Large intestine (tissue), 3 donors: ENCODE data around the gene AGBL4. TPM values are rescaled to one million over a fixed set of nuclear protein-coding genes. Genes with fewer than 3 reads are reported as not detected.

Source experiments
- DNase-seq, 2 donors: peaks; one replicate each; pipeline versions ENCODE4 v3.0.0 to v3.0.0-alpha.2; 2013
- H3K27ac ChIP-seq: one replicate; pipeline ENCODE4 v1.5.1; 2013; ENCODE audit warnings: low read length
- H3K27me3 ChIP-seq: 2 replicates; pipeline ENCODE4 v1.6.1; 2013; ENCODE audit warnings: low read length; ENCODE audit not compliant: control insufficient read depth, insufficient read depth
- H3K36me3 ChIP-seq: 2 replicates; pipeline ENCODE4 v1.6.1; 2013; ENCODE audit warnings: low read length; ENCODE audit not compliant: control insufficient read depth, insufficient read depth
- H3K4me1 ChIP-seq: one replicate; pipeline ENCODE4 v1.6.1; 2013; ENCODE audit warnings: low read length; ENCODE audit not compliant: control insufficient read depth, insufficient read depth
- H3K4me3 ChIP-seq: one replicate; pipeline ENCODE4 v1.5.1; 2013; ENCODE audit warnings: low read length
- H3K9me3 ChIP-seq: one replicate; pipeline ENCODE4 v1.6.1; 2013; ENCODE audit warnings: mild to moderate bottlenecking, low read depth, low read length, moderate library complexity; ENCODE audit not compliant: control insufficient read depth
- WGBS: methylation state at CpG from one replicate; pipeline ENCODE4 v1.1.5; 2013; ENCODE audit warnings: low lambda C conversion rate; ENCODE audit not compliant: insufficient coverage; 5-methylcytosine and 5-hydroxymethylcytosine counted together
- polyA plus RNA-seq: library from polyadenylated mRNA; unstranded; fragments of 120-200 nt; gene quantifications from one replicate; pipeline ENCODE4 v1.2.1, GENCODE V29; 2013

AGBL4 gene
- polyA plus RNA-seq, 1 donor, result 0.28 TPM

- H3K9me3 ChIP-seq, result no peaks in the 10 kb centered on the region
- no peaks in the 10 kb centered on the region for H3K4me1 ChIP-seq
- no peak overlapping the region for H3K4me3 ChIP-seq
- H3K27me3 ChIP-seq, result no peaks in the 10 kb centered on the region
- DNase-seq, result no peak
- 73% methylated on average over 2 of the region's 2 CpGs for WGBS
- no peaks in the 10 kb centered on the region for H3K36me3 ChIP-seq
- no peak overlapping the region for H3K27ac ChIP-seq
Observed at GRCh38 chr1:49163031-49163430, 860.7 kb downstream of the AGBL4 start.

- Histone ChIP-seq H3K27me3 (no peaks in the 10 kb centered on the region), H3K4me3 (no peak overlapping the region), H3K9me3 (no peaks in the 10 kb centered on the region), H3K36me3 (no peaks in the 10 kb centered on the region), H3K27ac (no peak overlapping the region), H3K4me1 (no peaks in the 10 kb centered on the region)
- no peak for DNase-seq
- no CpG with 5 or more reads among the region's 6 CpGs for WGBS
Observed at GRCh38 chr1:49160677-49161076, 863.1 kb downstream of the AGBL4 start.

GRCh38 chr1:49136738-49137251, 887.0 kb downstream of the AGBL4 start:
- Histone ChIP-seq H3K36me3 (no peaks in the 10 kb centered on the region), H3K27me3 (no peaks in the 10 kb centered on the region), H3K27ac (no peak overlapping the region), H3K9me3 (no peaks in the 10 kb centered on the region), H3K4me3 (no peak overlapping the region), H3K4me1 (no peaks in the 10 kb centered on the region)
- 80% methylated on average over 1 of the region's 1 CpG for WGBS
- no peak for DNase-seq

DNA sequence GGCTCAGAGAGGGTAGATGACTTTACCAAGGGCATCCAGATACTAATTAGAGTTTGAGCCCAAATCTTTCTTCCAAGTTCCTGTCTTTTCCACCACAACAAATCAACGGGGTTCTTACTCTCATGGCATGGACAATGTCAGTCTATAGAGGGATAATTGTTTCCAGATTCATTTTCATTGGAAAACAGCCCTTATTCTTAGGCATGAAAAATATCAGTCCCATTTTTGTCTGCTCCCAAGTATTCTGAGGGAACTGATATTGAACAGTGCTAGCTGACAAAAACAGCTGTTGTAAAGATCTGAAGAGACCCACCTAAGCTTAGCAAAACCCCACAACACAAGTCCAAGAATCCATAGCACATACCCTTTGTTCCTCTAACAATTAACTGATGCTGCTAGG, 898.0 kb downstream of the AGBL4 start:
- WGBS, result no CpG with 5 or more reads among the region's 1 CpG
- H3K9me3 ChIP-seq, result no peaks in the 10 kb centered on the region
- no peak for DNase-seq
- H3K27ac ChIP-seq, result no peak overlapping the region
- H3K4me3 ChIP-seq, result no peak overlapping the region
- H3K27me3 ChIP-seq, result no peaks in the 10 kb centered on the region
- H3K4me1 ChIP-seq, result no peaks in the 10 kb centered on the region
- no peaks in the 10 kb centered on the region for H3K36me3 ChIP-seq

- WGBS, result no CpG with 5 or more reads among the region's 1 CpG
- no peaks in the 10 kb centered on the region for H3K27me3 ChIP-seq
Observed at GRCh38 chr1:49111931-49112330, 911.8 kb downstream of the AGBL4 start.

GRCh38 chr1:49106445-49106844, 917.3 kb downstream of the AGBL4 start:
- Histone ChIP-seq H3K27ac (no peak overlapping the region), H3K27me3 (no peaks in the 10 kb centered on the region), H3K4me3 (no peak overlapping the region), H3K36me3 (no peaks in the 10 kb centered on the region), H3K4me1 (no peaks in the 10 kb centered on the region), H3K9me3 (no peaks in the 10 kb centered on the region)
- no peak for DNase-seq

More at GRCh38 chr1:49111931-49112330, 911.8 kb downstream of the AGBL4 start:
- no peak overlapping the region for H3K27ac ChIP-seq
- H3K4me1 ChIP-seq, result no peaks in the 10 kb centered on the region
- no peaks in the 10 kb centered on the region for H3K36me3 ChIP-seq
- DNase-seq, result no peak
- H3K4me3 ChIP-seq, result no peak overlapping the region
- no peaks in the 10 kb centered on the region for H3K9me3 ChIP-seq

DNA sequence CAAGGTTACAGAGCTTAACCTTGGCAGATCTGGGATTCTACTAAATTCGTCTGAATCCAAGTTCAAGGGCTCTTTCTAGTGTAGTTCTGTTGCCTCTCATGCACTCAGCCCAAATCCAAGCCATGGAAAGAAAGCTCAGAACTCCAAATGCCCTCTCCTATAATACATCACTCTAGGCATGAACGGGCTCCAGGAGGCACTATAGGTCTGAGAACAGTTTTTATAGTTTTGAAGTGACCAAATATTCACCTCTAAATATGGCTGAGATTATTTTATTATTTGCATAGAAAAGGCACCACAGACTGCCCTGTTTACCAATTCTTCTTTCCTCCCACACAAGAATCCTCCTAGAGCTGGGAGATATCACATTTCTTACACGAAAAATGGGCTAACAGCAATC, 919.2 kb downstream of the AGBL4 start:
- Histone ChIP-seq H3K36me3 (no peaks in the 10 kb centered on the region), H3K27me3 (no peaks in the 10 kb centered on the region), H3K27ac (no peak overlapping the region), H3K9me3 (no peaks in the 10 kb centered on the region), H3K4me3 (no peak overlapping the region), H3K4me1 (no peaks in the 10 kb centered on the region)
- no CpG with 5 or more reads among the region's 3 CpGs for WGBS
- no peak for DNase-seq

- no peaks in the 10 kb centered on the region for H3K4me1 ChIP-seq
Observed at GRCh38 chr1:49102752-49103151, 921.0 kb downstream of the AGBL4 start.

DNA sequence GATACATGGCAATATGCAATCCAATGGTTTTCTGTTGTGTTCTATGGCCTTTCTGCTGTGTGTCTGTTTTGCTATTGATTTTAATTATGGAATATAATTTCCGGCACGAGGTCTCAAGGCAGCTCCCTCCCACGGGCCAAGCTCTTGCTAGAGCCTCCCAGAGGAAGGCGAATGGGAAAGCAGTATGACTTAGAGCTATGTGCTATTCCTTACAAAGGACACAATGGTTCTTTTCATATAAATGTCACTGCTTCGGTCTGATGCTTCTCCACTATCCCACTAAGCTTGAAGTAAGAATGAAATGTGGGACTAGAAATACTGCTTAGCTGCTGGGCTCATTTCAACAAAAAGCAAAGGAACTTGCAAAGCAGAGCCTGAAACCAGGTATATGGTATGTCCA, 924.9 kb downstream of the AGBL4 start:
- Histone ChIP-seq H3K27ac (no peak overlapping the region), H3K4me1 (no peaks in the 10 kb centered on the region), H3K4me3 (no peak overlapping the region), H3K27me3 (no peaks in the 10 kb centered on the region), H3K36me3 (no peaks in the 10 kb centered on the region), H3K9me3 (no peaks in the 10 kb centered on the region)
- no peak for DNase-seq
- no CpG with 5 or more reads among the region's 5 CpGs for WGBS

More at GRCh38 chr1:49102752-49103151, 921.0 kb downstream of the AGBL4 start:
- Histone ChIP-seq H3K36me3 (no peaks in the 10 kb centered on the region), H3K4me3 (no peak overlapping the region), H3K9me3 (no peaks in the 10 kb centered on the region), H3K27ac (no peak overlapping the region), H3K27me3 (no peaks in the 10 kb centered on the region)
- no peak for DNase-seq

GRCh38 chr1:49086327-49086726, 937.4 kb downstream of the AGBL4 start:
- H3K9me3 ChIP-seq, result no peaks in the 10 kb centered on the region
- no peaks in the 10 kb centered on the region for H3K27me3 ChIP-seq
- H3K4me1 ChIP-seq, result no peaks in the 10 kb centered on the region
- DNase-seq, result no peak
- H3K36me3 ChIP-seq, result no peaks in the 10 kb centered on the region
- no peak overlapping the region for H3K27ac ChIP-seq
- WGBS, result no CpG with 5 or more reads among the region's 2 CpGs
- H3K4me3 ChIP-seq, result no peak overlapping the region

- no peaks in the 10 kb centered on the region for H3K36me3 ChIP-seq
- no peak for DNase-seq
- H3K27ac ChIP-seq, result no peak overlapping the region
- 83% methylated on average over 2 of the region's 3 CpGs for WGBS
- no peaks in the 10 kb centered on the region for H3K4me1 ChIP-seq
- H3K27me3 ChIP-seq, result no peaks in the 10 kb centered on the region
- H3K4me3 ChIP-seq, result no peak overlapping the region
- no peaks in the 10 kb centered on the region for H3K9me3 ChIP-seq
Observed at GRCh38 chr1:49085079-49085478, 938.7 kb downstream of the AGBL4 start.
